ENCODE data around the gene C22orf39.

DNA sequence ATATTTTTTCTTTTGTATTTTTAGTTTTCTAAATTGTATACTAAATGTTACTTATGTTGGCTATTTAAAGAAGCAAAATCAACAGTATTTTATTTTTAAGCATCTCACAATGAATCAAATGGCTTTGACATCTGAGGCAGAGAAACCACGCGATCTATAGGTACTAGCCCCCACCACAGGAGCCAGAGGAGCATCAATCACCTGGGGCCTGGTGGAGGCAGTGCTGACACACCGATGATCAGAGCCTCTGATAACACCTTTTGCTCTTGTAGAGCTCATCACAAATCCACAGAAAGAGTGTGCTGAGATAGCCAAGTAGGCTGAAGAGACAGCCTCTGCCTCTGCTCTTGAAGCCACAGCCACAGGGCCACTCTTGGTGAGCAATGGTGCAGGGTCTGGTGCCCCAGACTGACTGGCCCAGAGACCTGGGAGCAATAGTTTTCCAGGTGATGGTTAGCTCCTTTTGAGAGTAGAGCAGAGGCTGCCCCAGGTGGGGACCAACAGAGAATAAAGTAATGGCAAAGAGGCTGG, 41.2 kb downstream of the C22orf39 start:
- TF ChIP-seq, protein P1, sequence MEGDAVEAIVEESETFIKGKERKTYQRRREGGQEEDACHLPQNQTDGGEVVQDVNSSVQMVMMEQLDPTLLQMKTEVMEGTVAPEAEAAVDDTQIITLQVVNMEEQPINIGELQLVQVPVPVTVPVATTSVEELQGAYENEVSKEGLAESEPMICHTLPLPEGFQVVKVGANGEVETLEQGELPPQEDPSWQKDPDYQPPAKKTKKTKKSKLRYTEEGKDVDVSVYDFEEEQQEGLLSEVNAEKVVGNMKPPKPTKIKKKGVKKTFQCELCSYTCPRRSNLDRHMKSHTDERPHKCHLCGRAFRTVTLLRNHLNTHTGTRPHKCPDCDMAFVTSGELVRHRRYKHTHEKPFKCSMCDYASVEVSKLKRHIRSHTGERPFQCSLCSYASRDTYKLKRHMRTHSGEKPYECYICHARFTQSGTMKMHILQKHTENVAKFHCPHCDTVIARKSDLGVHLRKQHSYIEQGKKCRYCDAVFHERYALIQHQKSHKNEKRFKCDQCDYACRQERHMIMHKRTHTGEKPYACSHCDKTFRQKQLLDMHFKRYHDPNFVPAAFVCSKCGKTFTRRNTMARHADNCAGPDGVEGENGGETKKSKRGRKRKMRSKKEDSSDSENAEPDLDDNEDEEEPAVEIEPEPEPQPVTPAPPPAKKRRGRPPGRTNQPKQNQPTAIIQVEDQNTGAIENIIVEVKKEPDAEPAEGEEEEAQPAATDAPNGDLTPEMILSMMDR (IDR thresholded peaks at IDR 0.05; ENCODE audit: low read depth, low read length, missing input control), result no peak
- no peak for TF ChIP-seq SP1 (IDR thresholded peaks at IDR 0.05)
- no peak for TF ChIP-seq GABPA (IDR thresholded peaks at IDR 0.05 in 1 of 2, conservative IDR thresholded peaks at IDR 0.05 in 1 of 2)
- TF ChIP-seq, protein P2, sequence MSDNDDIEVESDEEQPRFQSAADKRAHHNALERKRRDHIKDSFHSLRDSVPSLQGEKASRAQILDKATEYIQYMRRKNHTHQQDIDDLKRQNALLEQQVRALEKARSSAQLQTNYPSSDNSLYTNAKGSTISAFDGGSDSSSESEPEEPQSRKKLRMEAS (IDR thresholded peaks at IDR 0.05), result no peak
- TF ChIP-seq RAD21 (IDR thresholded peaks at IDR 0.05), result no peak

Measured in liver (tissue), 3 donors.